ENCODE measurements around the gene LIMS1.

DNA sequence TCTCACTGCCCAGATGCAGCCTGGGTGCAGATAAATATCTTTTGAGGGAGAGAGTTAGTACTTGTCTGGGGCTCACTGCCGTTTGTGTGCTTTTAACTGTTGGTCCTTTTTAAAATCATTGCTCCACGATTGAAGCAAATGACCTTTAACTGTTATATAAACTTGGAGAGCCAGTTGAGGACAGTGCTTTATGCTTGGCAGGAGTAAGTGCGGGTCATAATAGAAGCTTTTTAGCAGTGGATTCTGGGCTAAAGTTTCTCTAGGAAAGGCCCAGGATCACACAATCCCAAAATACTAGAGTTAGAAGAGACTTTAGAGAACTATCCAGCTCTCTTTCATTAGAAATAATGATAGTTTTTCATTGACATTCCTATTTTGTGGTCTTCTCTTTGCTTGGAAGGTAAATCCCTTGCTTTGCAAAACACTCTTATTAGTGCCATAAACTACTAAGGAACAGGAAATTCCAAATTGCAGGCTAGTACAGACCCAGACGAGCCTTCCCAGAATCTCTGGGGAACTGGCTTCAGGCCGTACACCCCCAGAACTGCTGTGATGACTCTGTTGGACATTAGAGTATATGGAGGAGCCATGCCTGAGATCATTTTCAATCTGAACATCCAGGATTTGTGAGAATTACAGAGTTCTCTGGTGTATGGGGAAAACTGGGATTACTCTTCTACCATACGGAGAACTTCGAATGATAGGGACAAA, 19.1 kb downstream of the LIMS1 start:
- TF ChIP-seq POLR2A (IDR thresholded peaks at IDR 0.05) (no peak), CTCF (IDR thresholded peaks at IDR 0.05) (no peak)

Measured in lower leg skin (tissue), 3 donors.